OCI-LY1 (cell line): ENCODE measurements around the gene KLRK1.
"Not testable (repeated sequence)": the region's sequence is repeated elsewhere in the genome, so short reads cannot be mapped to it uniquely, and the experiment has no call there.

Source experiments
- H2AFZ ChIP-seq: fragments of 200-600 bp; sonication (generic), shearing (Covaris generic); 2 replicates; pipeline ENCODE4 v1.6.0; 2014; ENCODE audit warnings: antibody characterized with exemption, mild to moderate bottlenecking, low read length
- H3F3A ChIP-seq: fragments of 200-600 bp; sonication (generic), shearing (Covaris generic); 2 replicates; pipeline ENCODE4 v1.6.0; 2014; ENCODE audit warnings: mild to moderate bottlenecking, antibody characterized with exemption, low read length, moderate library complexity; ENCODE audit not compliant: insufficient read depth
- H3K27ac ChIP-seq: fragments of 200-600 bp; sonication (generic); 2 replicates; pipeline ENCODE4 v1.5.1; 2014; ENCODE audit warnings: low read length, mixed run types, mild to moderate bottlenecking, low read depth; ENCODE audit not compliant: poor library complexity, severe bottlenecking
- H3K27me3 ChIP-seq: fragments of 200-600 bp; sonication (generic); 2 replicates; pipeline ENCODE4 v1.6.0; 2014; ENCODE audit warnings: antibody characterized with exemption, mild to moderate bottlenecking, low read length, moderate library complexity; ENCODE audit not compliant: insufficient read depth
- H3K36me3 ChIP-seq: fragments of 200-600 bp; sonication (generic); 2 replicates; pipeline ENCODE4 v1.6.1; 2014; ENCODE audit warnings: mild to moderate bottlenecking, antibody characterized with exemption, low read length, moderate library complexity, mixed read lengths; ENCODE audit not compliant: insufficient read depth
- H3K4me1 ChIP-seq: fragments of 200-600 bp; sonication (generic); 2 replicates; pipeline ENCODE4 v1.5.1; 2014; ENCODE audit warnings: mild to moderate bottlenecking, low read length, moderate library complexity; ENCODE audit not compliant: insufficient read depth, severe bottlenecking
- H3K4me2 ChIP-seq: fragments of 200-600 bp; sonication (generic), shearing (Covaris generic); 2 replicates; pipeline ENCODE4 v1.6.1; 2014; ENCODE audit warnings: low read length
- H3K4me3 ChIP-seq: fragments of 200-600 bp; sonication (generic); 2 replicates; pipeline ENCODE4 v1.5.1; 2014; ENCODE audit warnings: low read length, low read depth, mild to moderate bottlenecking, mixed read lengths; ENCODE audit not compliant: poor library complexity, severe bottlenecking
- H3K79me2 ChIP-seq: fragments of 200-600 bp; shearing (Covaris generic); 2 replicates; pipeline ENCODE4 v1.6.1; 2016; ENCODE audit warnings: mixed run types, low read length, mixed read lengths; ENCODE audit not compliant: insufficient read depth
- H3K9ac ChIP-seq: fragments of 200-600 bp; sonication (generic), shearing (Covaris generic); 2 replicates; pipeline ENCODE4 v1.6.1; 2014; ENCODE audit warnings: mild to moderate bottlenecking, low read length, mixed read lengths
- H3K9me2 ChIP-seq: fragments of 200-600 bp; sonication (generic), shearing (Covaris generic); 2 replicates; pipeline ENCODE4 v1.6.1; 2014; ENCODE audit warnings: low read depth, mild to moderate bottlenecking, low read length, mixed read lengths
- H3K9me3 ChIP-seq: fragments of 200-600 bp; shearing (Covaris generic); 2 replicates; pipeline ENCODE4 v1.6.1; 2014; ENCODE audit warnings: low read length, mixed read lengths
- H4K20me1 ChIP-seq: fragments of 200-600 bp; sonication (generic), shearing (Covaris generic); 2 replicates; pipeline ENCODE4 v1.6.0; 2016; ENCODE audit warnings: mild to moderate bottlenecking, low read length; ENCODE audit not compliant: insufficient read depth
- CTCF ChIP-seq: fragments of 200-600 bp; sonication (generic), shearing (Covaris generic); IDR thresholded peaks from 2 replicates; pipeline ENCODE4 v1.5.1; 2017; ENCODE audit warnings: mild to moderate bottlenecking, antibody characterized with exemption, low read length, moderate library complexity, mixed read lengths
- EZH2 ChIP-seq: fragments of 200-600 bp; sonication (generic), shearing (Covaris generic); IDR thresholded peaks from 2 replicates; pipeline ENCODE4 v1.8.0; 2017; ENCODE audit warnings: borderline replicate concordance, mixed run types, mild to moderate bottlenecking, antibody characterized with exemption, low read length, moderate library complexity, mixed read lengths

KLRK1 gene

DNA sequence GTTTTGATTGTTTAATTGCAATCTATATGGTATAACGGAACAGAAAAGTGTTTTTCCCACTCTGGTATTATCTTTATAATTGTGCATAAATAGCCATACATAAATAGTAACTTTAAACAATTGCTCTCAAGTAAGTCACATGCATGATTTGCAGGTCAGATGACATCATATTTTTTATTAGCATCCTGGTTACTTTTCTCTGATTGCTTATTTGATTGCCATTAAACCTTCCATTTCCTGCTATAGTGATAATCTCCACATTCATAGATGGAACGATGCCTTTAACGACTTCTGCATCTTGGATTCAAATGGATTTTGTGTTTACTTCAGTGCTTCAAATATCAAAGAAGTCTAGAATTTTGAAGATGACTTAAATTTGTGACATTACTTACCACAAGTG is 3.5 kb upstream of the KLRK1 start:
- H3K27me3 ChIP-seq = no peaks in the 10 kb centered on the region
- H3F3A ChIP-seq = peaks cover 17% of the 10 kb centered on the region
- H3K4me3 ChIP-seq = peak overlapping the region; percentile 15
- peak overlapping the region; percentile 63 for H3K4me2 ChIP-seq
- peaks cover 100% of the 10 kb centered on the region for H3K4me1 ChIP-seq
- H3K9ac ChIP-seq = peak overlapping the region; percentile 75
- no peak overlapping the region for H2AFZ ChIP-seq
- H3K79me2 ChIP-seq = peaks cover 25% of the 10 kb centered on the region
- no peaks in the 10 kb centered on the region for H3K9me3 ChIP-seq
- peak overlapping the region; percentile 97 for H3K27ac ChIP-seq
- peaks cover 7% of the 10 kb centered on the region; the same call in 1 of the 2 replicates for H3K36me3 ChIP-seq
- TF ChIP-seq CTCF = no peak
- TF ChIP-seq EZH2 = no peak
- H3K9me2 ChIP-seq = no peaks in the 10 kb centered on the region
- no peaks in the 10 kb centered on the region for H4K20me1 ChIP-seq

- Histone ChIP-seq H3K9ac (peak overlapping the region; percentile 75), H3K27ac (peak overlapping the region; percentile 97), H2AFZ (no peak overlapping the region), H3K4me1 (peaks cover 99% of the 10 kb centered on the region), H3K9me3 (no peaks in the 10 kb centered on the region), H4K20me1 (no peaks in the 10 kb centered on the region), H3K27me3 (no peaks in the 10 kb centered on the region), H3K4me2 (peak overlapping the region; percentile 63), H3K9me2 (no peaks in the 10 kb centered on the region), H3K4me3 (peak overlapping the region; percentile 29), H3K79me2 (peaks cover 33% of the 10 kb centered on the region), H3K36me3 (peaks cover 9% of the 10 kb centered on the region), H3F3A (peaks cover 16% of the 10 kb centered on the region)
- no peak for TF ChIP-seq CTCF
Observed at GRCh38 chr12:10392394-10392930, 2.6 kb upstream of the KLRK1 start.

GRCh38 chr12:10390991-10391390 is 1.1 kb upstream of the KLRK1 start:
- peaks cover 43% of the 10 kb centered on the region for H3K79me2 ChIP-seq
- not testable (repeated sequence) for H3K9me3 ChIP-seq, H3K9me2 ChIP-seq, H3K27me3 ChIP-seq, H3K4me3 ChIP-seq, H2AFZ ChIP-seq, H4K20me1 ChIP-seq
- peak overlapping the region; percentile 97 for H3K27ac ChIP-seq
- peaks cover 93% of the 10 kb centered on the region for H3K4me1 ChIP-seq
- H3F3A ChIP-seq = peaks cover 16% of the 10 kb centered on the region; the same call in 1 of the 2 replicates
- peak overlapping the region; percentile 8; the same call in 1 of the 2 replicates for H3K4me2 ChIP-seq
- H3K9ac ChIP-seq = peak overlapping the region; percentile 83; the same call in 1 of the 2 replicates
- peaks cover 24% of the 10 kb centered on the region for H3K36me3 ChIP-seq
